Measurements from ENCODE around the gene HOXA5.

GRCh38 chr7:27171325-27171636 lies 27.8 kb upstream of the HOXA5 start:
- TF ChIP-seq TAF1 (IDR thresholded peaks at IDR 0.05; ENCODE audit: low read depth, low read length) (no peak), POLR2AphosphoS5 (IDR thresholded peaks at IDR 0.05; ENCODE audit: low read depth, low read length) (no peak), POU2F2 (IDR thresholded peaks at IDR 0.05; ENCODE audit: low read depth, low read length) (no peak), SPI1 (IDR thresholded peaks at IDR 0.05; ENCODE audit: low read depth, low read length) (no peak)

Data from GM12891 (cell line).